Endodermal cell (in vitro differentiated cells): ENCODE measurements around the gene MROH7. TPM values are rescaled to one million over a fixed set of nuclear protein-coding genes. Genes with fewer than 3 reads are reported as not detected.

Experiments used
- DNase-seq: peaks from one replicate; pipeline ENCODE4 v3.0.0-alpha.2; 2017
- H3K27ac ChIP-seq: 2 replicates; pipeline ENCODE4 v1.5.1; 2013; ENCODE audit warnings: mild to moderate bottlenecking, low read depth, low read length, moderate library complexity
- H3K27me3 ChIP-seq: 2 replicates; pipeline ENCODE4 v1.6.1; 2013; ENCODE audit warnings: mild to moderate bottlenecking, low read length, moderate library complexity; ENCODE audit not compliant: insufficient read depth, control insufficient read depth, poor library complexity, severe bottlenecking
- H3K36me3 ChIP-seq: 2 replicates; pipeline ENCODE4 v1.7.0; 2013; ENCODE audit warnings: mild to moderate bottlenecking, low read length, moderate library complexity; ENCODE audit not compliant: control insufficient read depth, insufficient read depth
- H3K4me1 ChIP-seq: one replicate; pipeline ENCODE4 v1.7.0; 2013; ENCODE audit warnings: low read length; ENCODE audit not compliant: control insufficient read depth, insufficient read depth
- H3K4me3 ChIP-seq: 2 replicates; pipeline ENCODE4 v1.5.1; 2013; ENCODE audit warnings: mild to moderate bottlenecking, low read length, moderate library complexity
- H3K9ac ChIP-seq: 2 replicates; pipeline ENCODE4 v1.6.1; 2013; ENCODE audit warnings: mild to moderate bottlenecking, low read length, moderate library complexity; ENCODE audit not compliant: poor library complexity, severe bottlenecking; ENCODE audit errors: extremely low read depth
- H3K9me3 ChIP-seq: 2 replicates; pipeline ENCODE4 v1.6.1; 2013; ENCODE audit warnings: mild to moderate bottlenecking, low read length, moderate library complexity; ENCODE audit not compliant: control insufficient read depth
- H3K27ac Mint-ChIP-seq: 2 replicates; pipeline ENCODE4 v1.8.0; 2020; ENCODE audit warnings: mixed read lengths
- H3K27me3 Mint-ChIP-seq: 2 replicates; pipeline ENCODE4 v1.8.0; 2021; ENCODE audit warnings: mild to moderate bottlenecking, mixed read lengths; ENCODE audit not compliant: insufficient read depth
- H3K36me3 Mint-ChIP-seq: 2 replicates; pipeline ENCODE4 v1.8.0; 2020; ENCODE audit warnings: low read depth, mixed read lengths
- H3K4me1 Mint-ChIP-seq: 2 replicates; pipeline ENCODE4 v1.8.0; 2020; ENCODE audit warnings: mixed read lengths
- H3K4me3 Mint-ChIP-seq: 2 replicates; pipeline ENCODE4 v1.8.0; 2020; ENCODE audit warnings: mild to moderate bottlenecking, moderate library complexity, mixed read lengths
- H3K9me3 Mint-ChIP-seq: 2 replicates; pipeline ENCODE4 v1.8.0; 2020; ENCODE audit warnings: mild to moderate bottlenecking, mixed read lengths
- CTCF ChIP-seq: fragments of 200-600 bp; sonication (generic); conservative IDR thresholded peaks from 2 replicates; pipeline ENCODE4 v1.5.0; 2021; ENCODE audit warnings: antibody characterized with exemption, mild to moderate bottlenecking
- WGBS, 2 experiments: methylation state at CpG; one replicate each; pipeline versions ENCODE4 v1.1.5 to v1.1.7; 2013; ENCODE audit warnings: missing lambda C conversion rate in 2 of 2, mixed read lengths in 1 of 2; ENCODE audit not compliant: insufficient coverage in 1 of 2, insufficient read length in 1 of 2; 5-methylcytosine and 5-hydroxymethylcytosine counted together
- total RNA-seq, 2 donors: library from RNA; stranded (reverse); fragmentation: NEBNext Ultra II Directional in 1 of 2; extraction: Animal tissue kit (Norgen Biotek cat#: 25700) in 1 of 2; gene quantifications; 2 replicates in 1 of 2; 3 replicates in 1 of 2; pipeline ENCODE4 v1.2.1, GENCODE V29; 2021

The MROH7 gene
- total RNA-seq, 2 donors from 2014 or later = 0.46 to 1.4 TPM

GRCh38 chr1:54643736-54644135 is 2.1 kb downstream of the MROH7 start:
- Histone ChIP-seq H3K4me3 (no peak overlapping the region), H3K27ac (no peak overlapping the region), H3K4me1 (no peaks in the 10 kb centered on the region), H3K36me3 (no peaks in the 10 kb centered on the region), H3K9me3 (peaks cover 15% of the 10 kb centered on the region), H3K27me3 (no peaks in the 10 kb centered on the region), H3K9ac (no peak overlapping the region)
- Mint-ChIP-seq H3K4me1 (peaks cover 2% of the 10 kb centered on the region), H3K27me3 (no peaks in the 10 kb centered on the region), H3K27ac (no peak overlapping the region), H3K36me3 (no peaks in the 10 kb centered on the region), H3K4me3 (no peak overlapping the region), H3K9me3 (peaks cover 20% of the 10 kb centered on the region)
- no peak for TF ChIP-seq CTCF
- no peak for DNase-seq

- Mint-ChIP-seq H3K36me3 (no peaks in the 10 kb centered on the region), H3K27me3 (peaks cover 7% of the 10 kb centered on the region)
- 86 to 91% methylated on average over 4 to 7 of the region's 7 CpGs for WGBS, 2 experiments
Observed at GRCh38 chr1:54645806-54646676, 4.5 kb downstream of the MROH7 start.

GRCh38 chr1:54649130-54649898 is 7.7 kb downstream of the MROH7 start:
- Mint-ChIP-seq H3K27ac (no peak overlapping the region), H3K9me3 (peaks cover 6% of the 10 kb centered on the region), H3K36me3 (no peaks in the 10 kb centered on the region), H3K27me3 (peaks cover 19% of the 10 kb centered on the region), H3K4me1 (peaks cover 13% of the 10 kb centered on the region), H3K4me3 (no peak overlapping the region)
- no peak for DNase-seq
- H3K4me1 ChIP-seq = no peaks in the 10 kb centered on the region
- H3K27ac ChIP-seq = no peak overlapping the region
- H3K9me3 ChIP-seq = no peaks in the 10 kb centered on the region
- H3K4me3 ChIP-seq = no peak overlapping the region
- H3K9ac ChIP-seq = no peak overlapping the region
- H3K36me3 ChIP-seq = no peaks in the 10 kb centered on the region
- WGBS, 2 experiments = 74 to 92% methylated on average over 4 to 5 of the region's 5 CpGs
- H3K27me3 ChIP-seq = no peaks in the 10 kb centered on the region
- TF ChIP-seq CTCF = no peak

More at GRCh38 chr1:54645806-54646676, 4.5 kb downstream of the MROH7 start:
- Mint-ChIP-seq H3K9me3 (peaks cover 20% of the 10 kb centered on the region), H3K4me3 (no peak overlapping the region), H3K27ac (no peak overlapping the region), H3K4me1 (peaks cover 13% of the 10 kb centered on the region)
- H3K27ac ChIP-seq = no peak overlapping the region
- H3K36me3 ChIP-seq = no peaks in the 10 kb centered on the region
- H3K27me3 ChIP-seq = no peaks in the 10 kb centered on the region
- H3K4me3 ChIP-seq = no peak overlapping the region
- no peak for TF ChIP-seq CTCF
- H3K4me1 ChIP-seq = no peaks in the 10 kb centered on the region
- H3K9ac ChIP-seq = no peak overlapping the region
- no peak for DNase-seq
- peaks cover 15% of the 10 kb centered on the region for H3K9me3 ChIP-seq
